KMS-11 (cell line): Measurements from ENCODE around the gene DGKB.

Source experiments
- H2AFZ ChIP-seq: fragments of 200-600 bp; sonication (generic); 2 replicates; pipeline ENCODE4 v1.6.1; 2016; ENCODE audit warnings: antibody characterized with exemption, mixed run types, low read depth
- H3K27ac ChIP-seq: fragments of 200-600 bp; sonication (generic); 2 replicates; pipeline ENCODE4 v1.6.1; 2016; ENCODE audit warnings: mild to moderate bottlenecking, mixed run types
- H3K27me3 ChIP-seq: fragments of 200-600 bp; sonication (generic); 2 replicates; pipeline ENCODE4 v1.6.1; 2017; ENCODE audit warnings: mild to moderate bottlenecking, low read depth, mixed run types, moderate library complexity; ENCODE audit not compliant: insufficient read depth
- H3K36me3 ChIP-seq: fragments of 200-600 bp; sonication (generic); 2 replicates; pipeline ENCODE4 v1.6.1; 2017; ENCODE audit warnings: mild to moderate bottlenecking, mixed run types; ENCODE audit not compliant: insufficient read depth
- H3K4me1 ChIP-seq: fragments of 200-600 bp; sonication (generic); 2 replicates; pipeline ENCODE4 v1.6.1; 2016; ENCODE audit warnings: mild to moderate bottlenecking, low read depth, mixed run types; ENCODE audit not compliant: poor library complexity, severe bottlenecking
- H3K4me2 ChIP-seq: fragments of 200-600 bp; sonication (generic); 2 replicates; pipeline ENCODE4 v1.7.0; 2016; ENCODE audit warnings: mild to moderate bottlenecking, mixed run types
- H3K4me3 ChIP-seq: fragments of 200-600 bp; sonication (generic); IDR thresholded peaks from 2 replicates; pipeline ENCODE4 v1.6.1; 2017; ENCODE audit warnings: low read depth, low read length, mixed read lengths; ENCODE audit not compliant: insufficient read depth
- H3K79me2 ChIP-seq: fragments of 200-600 bp; sonication (generic); 2 replicates; pipeline ENCODE4 v1.6.1; 2016; ENCODE audit warnings: low read depth, mixed run types; ENCODE audit not compliant: insufficient read depth
- H3K9ac ChIP-seq: fragments of 200-600 bp; sonication (generic); 2 replicates; pipeline ENCODE4 v1.6.1; 2016; ENCODE audit warnings: mild to moderate bottlenecking, mixed run types
- H4K20me1 ChIP-seq: fragments of 200-600 bp; sonication (generic); 2 replicates; pipeline ENCODE4 v1.6.1; 2016; ENCODE audit warnings: mild to moderate bottlenecking, mixed run types; ENCODE audit not compliant: insufficient read depth
- CTCF ChIP-seq: fragments of 200-600 bp; sonication (generic); conservative IDR thresholded peaks from 2 replicates; pipeline ENCODE4 v1.6.1; 2017; ENCODE audit warnings: low read depth, mild to moderate bottlenecking, antibody characterized with exemption, low read length, moderate library complexity, mixed read lengths

The DGKB gene

GRCh38 chr7:14258441-14258840 lies 644.1 kb downstream of the DGKB start:
- Histone ChIP-seq H3K27ac (no peak overlapping the region), H2AFZ (no peak overlapping the region), H4K20me1 (no peaks in the 10 kb centered on the region), H3K27me3 (no peaks in the 10 kb centered on the region), H3K4me2 (no peak overlapping the region), H3K79me2 (no peaks in the 10 kb centered on the region), H3K9ac (no peak overlapping the region), H3K4me1 (no peaks in the 10 kb centered on the region), H3K4me3 (no peak overlapping the region), H3K36me3 (no peaks in the 10 kb centered on the region)
- no peak for TF ChIP-seq CTCF

- Histone ChIP-seq H3K79me2 (no peaks in the 10 kb centered on the region), H3K9ac (no peak overlapping the region), H4K20me1 (no peaks in the 10 kb centered on the region), H3K4me2 (no peak overlapping the region), H3K4me1 (no peaks in the 10 kb centered on the region), H3K36me3 (no peaks in the 10 kb centered on the region), H3K4me3 (no peak overlapping the region), H3K27me3 (no peaks in the 10 kb centered on the region), H3K27ac (no peak overlapping the region), H2AFZ (no peak overlapping the region)
- no peak for TF ChIP-seq CTCF
Measured at GRCh38 chr7:14252458-14252857, 650.1 kb downstream of the DGKB start.

- no peaks in the 10 kb centered on the region for H4K20me1 ChIP-seq
- no peaks in the 10 kb centered on the region for H3K4me1 ChIP-seq
- H3K27ac ChIP-seq: no peak overlapping the region
- TF ChIP-seq CTCF: no peak
- H3K36me3 ChIP-seq: no peaks in the 10 kb centered on the region
- H3K4me3 ChIP-seq: no peak overlapping the region
- no peaks in the 10 kb centered on the region for H3K79me2 ChIP-seq
- no peak overlapping the region for H3K9ac ChIP-seq
- H2AFZ ChIP-seq: no peak overlapping the region
- H3K4me2 ChIP-seq: no peak overlapping the region
- no peaks in the 10 kb centered on the region for H3K27me3 ChIP-seq
Measured at GRCh38 chr7:14242175-14242574, 660.4 kb downstream of the DGKB start.

GRCh38 chr7:14236834-14237233 lies 665.7 kb downstream of the DGKB start:
- Histone ChIP-seq H4K20me1 (no peaks in the 10 kb centered on the region), H3K27me3 (no peaks in the 10 kb centered on the region), H3K79me2 (no peaks in the 10 kb centered on the region), H3K4me3 (no peak overlapping the region), H3K9ac (no peak overlapping the region), H3K27ac (no peak overlapping the region), H3K36me3 (no peaks in the 10 kb centered on the region), H3K4me2 (no peak overlapping the region), H2AFZ (no peak overlapping the region), H3K4me1 (peaks cover 4% of the 10 kb centered on the region)
- no peak for TF ChIP-seq CTCF

GRCh38 chr7:14235056-14235455 lies 667.5 kb downstream of the DGKB start:
- H3K27ac ChIP-seq: no peak overlapping the region
- no peaks in the 10 kb centered on the region for H3K79me2 ChIP-seq
- no peak overlapping the region for H2AFZ ChIP-seq
- H4K20me1 ChIP-seq: no peaks in the 10 kb centered on the region
- TF ChIP-seq CTCF: no peak
- no peak overlapping the region for H3K4me3 ChIP-seq
- peaks cover 4% of the 10 kb centered on the region for H3K4me1 ChIP-seq
- no peaks in the 10 kb centered on the region for H3K36me3 ChIP-seq
- no peak overlapping the region for H3K9ac ChIP-seq
- no peaks in the 10 kb centered on the region for H3K27me3 ChIP-seq
- no peak overlapping the region for H3K4me2 ChIP-seq
